Measurements from ENCODE around the gene BCL11B. TPM values are rescaled to one million over a fixed set of nuclear protein-coding genes. Genes with fewer than 3 reads are reported as not detected.
A peak's percentile ranks its signal among the peaks of the same experiment; 100 is the strongest.

BCL11B gene
- total and polyA plus RNA-seq, 12 donors: 0.03 to 1.9 (median 0.11) TPM; not detected in 2

DNA sequence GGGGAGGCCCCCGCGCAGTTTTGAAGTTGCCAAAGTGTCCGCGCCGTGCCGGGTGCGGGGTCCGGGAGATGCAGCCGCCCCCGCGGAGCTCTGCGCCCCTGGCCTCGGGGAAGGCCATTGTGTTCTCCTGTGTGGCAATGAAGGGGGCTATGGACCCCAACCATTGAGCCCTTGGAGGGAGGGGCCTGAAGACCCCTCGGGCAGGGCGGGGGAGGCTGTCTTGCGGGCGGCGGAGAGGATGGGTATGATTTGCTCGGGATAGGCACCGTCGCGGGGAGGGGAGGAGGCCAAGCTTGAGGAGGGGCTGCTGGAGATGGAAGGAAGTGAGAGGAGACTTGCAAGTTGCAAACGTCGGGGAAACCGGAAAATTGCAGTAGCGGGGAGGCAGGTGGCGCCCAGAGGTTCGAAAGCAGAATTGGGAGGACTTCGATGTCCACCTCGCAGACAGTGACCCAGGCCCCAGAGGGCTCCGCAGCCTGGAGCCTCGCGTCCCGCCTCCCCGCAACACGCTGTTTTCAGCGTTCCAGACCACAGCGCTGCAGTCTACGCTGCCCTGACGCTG is 25.4 kb downstream of the BCL11B start:
- peaks cover 11 to 99% (median 88%) of the 10 kb centered on the region in 7 donors for H3K27me3 ChIP-seq
- TF ChIP-seq, protein P1, sequence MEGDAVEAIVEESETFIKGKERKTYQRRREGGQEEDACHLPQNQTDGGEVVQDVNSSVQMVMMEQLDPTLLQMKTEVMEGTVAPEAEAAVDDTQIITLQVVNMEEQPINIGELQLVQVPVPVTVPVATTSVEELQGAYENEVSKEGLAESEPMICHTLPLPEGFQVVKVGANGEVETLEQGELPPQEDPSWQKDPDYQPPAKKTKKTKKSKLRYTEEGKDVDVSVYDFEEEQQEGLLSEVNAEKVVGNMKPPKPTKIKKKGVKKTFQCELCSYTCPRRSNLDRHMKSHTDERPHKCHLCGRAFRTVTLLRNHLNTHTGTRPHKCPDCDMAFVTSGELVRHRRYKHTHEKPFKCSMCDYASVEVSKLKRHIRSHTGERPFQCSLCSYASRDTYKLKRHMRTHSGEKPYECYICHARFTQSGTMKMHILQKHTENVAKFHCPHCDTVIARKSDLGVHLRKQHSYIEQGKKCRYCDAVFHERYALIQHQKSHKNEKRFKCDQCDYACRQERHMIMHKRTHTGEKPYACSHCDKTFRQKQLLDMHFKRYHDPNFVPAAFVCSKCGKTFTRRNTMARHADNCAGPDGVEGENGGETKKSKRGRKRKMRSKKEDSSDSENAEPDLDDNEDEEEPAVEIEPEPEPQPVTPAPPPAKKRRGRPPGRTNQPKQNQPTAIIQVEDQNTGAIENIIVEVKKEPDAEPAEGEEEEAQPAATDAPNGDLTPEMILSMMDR (IDR thresholded peaks at IDR 0.05): no peak

DNA sequence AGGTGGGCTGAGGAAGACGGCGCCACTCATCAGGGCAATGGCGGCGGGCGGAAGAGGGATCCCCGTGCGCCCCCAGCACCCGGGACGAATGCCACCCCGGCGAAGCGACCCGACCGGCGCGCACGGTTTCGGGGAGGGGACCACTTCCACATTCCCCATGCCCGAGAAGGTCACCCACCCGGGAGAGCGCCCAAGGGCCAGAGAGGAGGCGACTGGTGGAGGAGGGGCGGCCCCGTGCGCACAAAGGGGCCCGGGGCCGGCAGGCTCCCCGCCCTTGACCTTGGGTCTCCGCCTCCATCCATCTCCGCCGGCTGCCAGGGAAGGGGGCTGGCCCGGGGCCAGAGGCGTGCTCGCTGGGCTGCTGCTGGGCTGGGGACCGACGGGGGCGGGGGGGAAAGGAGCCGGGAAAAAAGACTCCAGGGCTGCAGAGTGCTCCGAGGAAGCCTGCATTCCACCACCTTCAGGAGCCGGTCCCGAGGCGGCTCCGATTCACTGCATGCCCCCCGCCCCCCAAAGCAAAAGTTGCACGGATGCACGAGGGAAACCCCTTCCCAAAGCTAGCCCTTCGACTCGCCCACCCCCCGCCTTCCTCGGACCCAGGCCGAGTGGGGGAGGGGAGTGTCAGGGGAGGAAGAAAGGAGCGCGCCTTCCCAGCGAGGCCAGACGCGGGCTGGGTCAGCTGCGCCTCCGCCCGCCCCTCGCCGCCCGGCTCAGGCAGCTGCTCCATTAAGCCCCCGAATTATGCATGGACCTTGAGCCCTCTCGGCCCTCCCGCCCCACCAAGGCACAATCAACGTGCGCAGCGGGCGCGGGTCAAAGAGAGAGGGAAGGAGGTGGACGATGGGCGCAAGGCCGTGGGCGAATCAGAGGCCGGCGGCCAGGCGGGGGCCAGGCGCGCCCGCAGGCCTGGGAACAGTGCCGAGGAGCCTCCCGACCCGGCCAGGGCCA is 26.2 kb downstream of the BCL11B start:
- Histone ChIP-seq H3K27me3 (peaks cover 11 to 99% (median 87%) of the 10 kb centered on the region in 7 donors), H3K4me3 (peak overlapping the region in 7 of 10 donors; percentile 1 to 37 (median 14)), H3K4me1 (peaks cover 0 to 11% (median 4%) of the 10 kb centered on the region in 9 donors), H3K27ac (peak overlapping the region in 1 of 10 donors; percentile 80), H3K9me3 (no peaks in the 10 kb centered on the region), H3K36me3 (no peaks in the 10 kb centered on the region)
- TF ChIP-seq, protein P1 (IDR thresholded peaks at IDR 0.05): no peak
- intact Hi-C loops (cut with DNase I): no loop called here
- DNase-seq (no peak), ATAC-seq (no peak)
- WGBS, 2 donors: 1 to 2% methylated on average over 78 to 83 of the region's 83 CpGs

More for the DNA sequence above, 25.4 kb downstream of the BCL11B start:
- intact Hi-C loops (cut with DNase I): no loop called here
- peak overlapping the region in 1 of 10 donors; percentile 80 for H3K27ac ChIP-seq
- peak overlapping the region in 5 of 10 donors; percentile 3 to 37 (median 19) for H3K4me3 ChIP-seq
- peaks cover 0 to 11% (median 4%) of the 10 kb centered on the region in 9 donors for H3K4me1 ChIP-seq
- no peaks in the 10 kb centered on the region for H3K9me3 ChIP-seq
- ATAC-seq: peak in 1 of 8 donors; percentile 55
- no peak for DNase-seq
- 4 to 5% methylated on average over 38 to 40 of the region's 40 CpGs for WGBS, 2 donors
- no peaks in the 10 kb centered on the region for H3K36me3 ChIP-seq

GRCh38 chr14:99244941-99245563 is 26.9 kb downstream of the BCL11B start:
- H3K9me3 ChIP-seq: no peaks in the 10 kb centered on the region
- ATAC-seq (no peak), DNase-seq (no peak)
- intact Hi-C loops (cut with DNase I): no loop called here
- peaks cover 11 to 91% (median 87%) of the 10 kb centered on the region in 7 donors for H3K27me3 ChIP-seq
- peak overlapping the region in 1 of 10 donors; percentile 80 for H3K27ac ChIP-seq
- peaks cover 0 to 11% (median 4%) of the 10 kb centered on the region in 9 donors for H3K4me1 ChIP-seq
- peak overlapping the region in 2 of 10 donors; percentile 1 to 37 for H3K4me3 ChIP-seq
- WGBS, 2 donors: 39% methylated on average over 15 of the region's 15 CpGs
- TF ChIP-seq, protein P1 (IDR thresholded peaks at IDR 0.05): no peak
- no peaks in the 10 kb centered on the region for H3K36me3 ChIP-seq

DNA sequence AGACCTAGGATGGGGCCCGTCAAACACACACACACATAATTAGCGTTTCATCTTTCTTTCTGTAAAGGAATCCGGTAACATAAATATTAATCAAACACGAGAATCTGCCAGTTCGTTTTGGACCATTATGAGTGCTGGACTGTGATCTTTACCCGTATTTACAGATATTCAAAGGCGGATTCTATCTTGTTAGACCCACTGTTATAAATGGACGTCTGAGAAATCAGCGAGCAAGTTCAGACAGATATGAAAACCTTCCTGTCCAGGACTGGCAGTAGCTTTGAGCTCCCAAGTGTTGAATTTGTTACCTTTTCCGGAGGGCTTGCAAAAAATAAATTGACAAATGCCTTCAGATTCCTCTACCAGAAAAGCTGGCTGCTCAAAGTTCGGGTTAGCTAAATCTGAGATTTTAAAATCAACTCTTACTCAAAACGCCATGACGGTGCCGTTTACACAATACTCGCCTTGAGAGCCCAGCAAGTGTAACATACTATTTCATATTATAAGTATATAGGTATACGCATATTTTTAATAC is 27.6 kb downstream of the BCL11B start:
- Histone ChIP-seq H3K9me3 (no peaks in the 10 kb centered on the region), H3K27ac (peak overlapping the region in 1 of 10 donors; percentile 80), H3K27me3 (peaks cover 11 to 89% (median 83%) of the 10 kb centered on the region in 7 donors), H3K36me3 (no peaks in the 10 kb centered on the region), H3K4me1 (peaks cover 0 to 11% (median 4%) of the 10 kb centered on the region in 9 donors), H3K4me3 (peak overlapping the region in 1 of 10 donors; percentile 37)
- DNase-seq (no peak), ATAC-seq (no peak)
- WGBS, 2 donors: 82 to 87% methylated on average over 16 of the region's 16 CpGs
- TF ChIP-seq, protein P1 (IDR thresholded peaks at IDR 0.05): no peak
- intact Hi-C loops (cut with DNase I): no loop called here

All from heart right ventricle (tissue), 16 donors.